Esophagus muscularis mucosa (tissue), 4 donors: Measurements from ENCODE around the gene WDR44.

Experiments used
- EP300 ChIP-seq: sonication (generic); formaldehyde crosslinking; IDR thresholded peaks from one replicate; pipeline ENCODE4 v1.6.1; 2017; ENCODE audit warnings: antibody characterized with exemption
- POLR2A ChIP-seq: fragments of 450-650 bp; IDR thresholded peaks from one replicate; pipeline ENCODE4 v1.6.1; 2017; ENCODE audit warnings: antibody characterized with exemption, moderate library complexity, mild to moderate bottlenecking, low read depth
- POLR2AphosphoS5 ChIP-seq, 2 donors: sonication (generic); formaldehyde crosslinking; IDR thresholded peaks; one replicate each; pipeline ENCODE4 v1.6.1; 2017; ENCODE audit warnings: antibody characterized with exemption in 2 of 2
- TF ChIP-seq, protein P1 (sequence below), 3 experiments: fragments of 200-600 bp in 2 of 3; fragments of 450-650 bp in 1 of 3; sonication (generic) in 2 of 3; IDR thresholded peaks; one replicate each; pipeline ENCODE4 v1.5.1; 2017 to 2019; ENCODE audit warnings: antibody characterized with exemption in 3 of 3, mild to moderate bottlenecking in 2 of 3, moderate library complexity in 1 of 3

DNA sequence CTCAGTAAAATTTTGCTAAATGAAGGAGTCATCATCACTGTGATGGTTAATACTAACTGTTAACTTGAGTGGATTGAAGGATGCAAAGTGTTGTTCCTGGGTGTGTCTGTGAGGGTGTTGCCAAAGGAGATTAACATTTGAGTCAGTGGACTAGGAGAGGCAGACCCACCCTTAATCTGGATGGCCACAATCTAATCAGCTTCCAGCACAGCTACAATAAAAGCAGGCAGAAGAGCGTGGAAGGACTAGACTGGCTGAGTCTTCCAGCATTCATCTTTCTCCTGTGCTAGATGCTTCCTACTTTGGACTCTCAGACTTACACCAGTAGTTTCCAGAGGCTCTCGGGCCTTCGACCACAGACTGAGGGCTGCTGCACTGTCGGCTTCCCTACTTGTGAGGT, 21.3 kb upstream of the WDR44 start:
- TF ChIP-seq POLR2AphosphoS5 (IDR thresholded peaks at IDR 0.05) (no peak), POLR2A (no peak), EP300 (no peak)
- TF ChIP-seq, protein P1, sequence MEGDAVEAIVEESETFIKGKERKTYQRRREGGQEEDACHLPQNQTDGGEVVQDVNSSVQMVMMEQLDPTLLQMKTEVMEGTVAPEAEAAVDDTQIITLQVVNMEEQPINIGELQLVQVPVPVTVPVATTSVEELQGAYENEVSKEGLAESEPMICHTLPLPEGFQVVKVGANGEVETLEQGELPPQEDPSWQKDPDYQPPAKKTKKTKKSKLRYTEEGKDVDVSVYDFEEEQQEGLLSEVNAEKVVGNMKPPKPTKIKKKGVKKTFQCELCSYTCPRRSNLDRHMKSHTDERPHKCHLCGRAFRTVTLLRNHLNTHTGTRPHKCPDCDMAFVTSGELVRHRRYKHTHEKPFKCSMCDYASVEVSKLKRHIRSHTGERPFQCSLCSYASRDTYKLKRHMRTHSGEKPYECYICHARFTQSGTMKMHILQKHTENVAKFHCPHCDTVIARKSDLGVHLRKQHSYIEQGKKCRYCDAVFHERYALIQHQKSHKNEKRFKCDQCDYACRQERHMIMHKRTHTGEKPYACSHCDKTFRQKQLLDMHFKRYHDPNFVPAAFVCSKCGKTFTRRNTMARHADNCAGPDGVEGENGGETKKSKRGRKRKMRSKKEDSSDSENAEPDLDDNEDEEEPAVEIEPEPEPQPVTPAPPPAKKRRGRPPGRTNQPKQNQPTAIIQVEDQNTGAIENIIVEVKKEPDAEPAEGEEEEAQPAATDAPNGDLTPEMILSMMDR (IDR thresholded peaks at IDR 0.05), result no peak
